PC-9 (cell line): ENCODE data around the gene MYO3B.

Source experiments
- CTCF ChIP-seq: fragments of 200-600 bp; sonication (generic); conservative IDR thresholded peaks from 2 replicates; pipeline ENCODE4 v1.6.1; 2017; ENCODE audit warnings: mixed run types, antibody characterized with exemption, mild to moderate bottlenecking, moderate library complexity
- EZH2 ChIP-seq: fragments of 200-600 bp; sonication (generic); IDR thresholded peaks from 2 replicates; pipeline ENCODE4 v1.8.0; 2017; ENCODE audit warnings: antibody characterized with exemption, low read depth

- no peak for TF ChIP-seq CTCF
- TF ChIP-seq EZH2: no peak
Observed at GRCh38 chr2:170218456-170218855, 40.5 kb downstream of the MYO3B start.
